ENCODE data around the gene IL26. TPM values are rescaled to one million over a fixed set of nuclear protein-coding genes. Genes with fewer than 3 reads are reported as not detected.

Gene IL26
- polyA plus RNA-seq, 3 donors = not detected

DNA sequence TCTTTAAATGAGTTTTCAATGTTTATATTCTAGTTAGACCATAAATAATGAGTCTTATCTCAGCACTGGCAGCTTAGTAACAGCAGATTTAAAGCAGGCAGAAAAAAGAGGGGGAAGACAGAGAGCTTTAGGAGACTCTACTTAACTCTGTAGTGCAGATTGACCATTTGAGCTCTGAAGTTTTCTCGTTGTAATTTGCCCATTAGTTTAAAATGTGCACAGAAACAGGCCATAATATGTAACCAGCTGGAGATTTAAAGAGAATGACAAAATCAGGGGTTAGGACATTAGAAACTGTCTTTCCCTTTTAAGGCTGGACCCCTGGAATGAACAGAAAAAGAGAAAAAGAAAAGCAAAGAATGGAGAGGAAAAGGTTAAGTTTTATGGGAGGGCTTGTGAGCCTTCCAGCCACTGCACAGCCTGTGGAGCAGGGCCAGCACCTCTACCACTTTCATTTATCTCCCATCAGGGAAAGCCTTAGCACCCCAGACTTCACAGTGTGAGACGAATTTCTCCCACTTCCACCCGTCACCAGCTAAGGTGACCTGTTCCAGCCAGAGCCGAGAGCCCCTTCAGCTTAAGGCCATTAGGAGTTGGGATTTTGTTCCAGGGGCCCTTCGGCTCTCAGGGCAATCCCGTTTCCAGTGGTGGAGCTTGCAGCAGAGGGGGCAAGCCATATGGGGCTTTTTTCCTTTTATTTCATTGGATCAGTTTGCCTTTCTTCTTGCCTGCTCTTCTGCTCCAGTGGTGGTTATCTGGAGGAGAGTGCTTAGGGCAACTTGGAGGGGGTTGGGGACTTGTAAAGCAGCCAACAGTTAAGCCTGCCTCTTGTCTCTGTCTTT, 19.8 kb upstream of the IL26 start:
- H3K27ac ChIP-seq (ENCODE audit: low read depth, low read length) = no peak overlapping the region
- WGBS, 3 donors = 21 to 48% (median 47%) methylated on average over 6 of the region's 6 CpGs

DNA sequence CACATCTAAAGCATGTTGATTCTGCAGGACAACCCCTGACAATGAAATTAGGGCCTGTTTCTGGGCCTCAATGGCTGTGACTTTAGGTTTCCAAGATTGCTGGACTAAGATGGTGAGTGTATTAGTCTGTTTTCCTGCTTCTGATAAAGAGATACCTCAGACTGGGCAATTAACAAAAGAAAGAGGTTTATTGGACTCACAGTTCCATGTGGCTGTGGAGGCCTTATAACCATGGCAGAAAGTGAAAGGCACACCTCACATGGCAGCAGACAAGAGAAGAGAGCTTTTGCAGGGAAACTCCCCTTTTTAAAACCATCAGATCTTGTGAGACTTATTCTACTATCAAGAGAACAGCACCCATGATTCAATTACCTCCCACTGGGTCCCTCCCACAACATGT, 17.2 kb upstream of the IL26 start:
- H3K27ac ChIP-seq (ENCODE audit: low read depth, low read length) = no peak overlapping the region

DNA sequence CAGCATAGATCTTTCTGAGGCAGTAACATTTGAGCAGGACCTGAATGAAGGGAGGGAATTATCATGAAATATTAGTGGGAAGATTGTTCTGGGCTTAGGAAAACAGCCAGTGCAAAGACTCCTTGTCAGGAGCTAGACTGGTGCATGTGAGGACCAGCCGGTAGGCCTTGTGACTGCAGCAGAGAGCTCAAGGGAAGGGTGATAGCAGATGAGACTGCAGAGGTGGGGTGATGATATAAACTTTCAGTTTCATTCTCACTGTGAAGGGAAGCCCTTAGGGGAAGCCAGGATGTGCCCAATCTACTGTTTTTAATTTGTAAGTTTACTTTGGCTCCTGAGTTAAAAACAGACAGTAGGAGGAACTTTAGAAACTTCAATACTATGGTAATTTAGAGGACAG, 15.4 kb upstream of the IL26 start:
- no peak overlapping the region for H3K27ac ChIP-seq (ENCODE audit: low read depth, low read length)

DNA sequence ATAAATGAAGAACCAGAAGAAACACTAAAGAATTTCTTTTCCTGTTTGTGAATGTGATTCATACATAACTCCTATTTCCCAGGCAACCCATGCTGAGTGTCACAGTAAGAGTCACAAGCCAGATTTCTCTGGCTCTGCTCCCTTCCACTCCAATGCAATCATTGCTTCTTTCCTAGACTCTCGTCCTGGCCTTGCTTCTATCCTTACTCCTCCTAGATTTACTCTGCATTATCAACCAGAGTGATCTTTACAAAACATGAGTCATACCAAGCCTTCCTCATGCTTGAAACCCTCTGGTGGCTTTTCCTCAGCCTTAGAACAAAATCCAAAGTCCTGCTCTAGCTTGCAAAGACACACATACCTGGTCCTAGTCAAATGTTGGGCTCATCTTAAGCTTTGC, 14.5 kb upstream of the IL26 start:
- WGBS, 3 donors = 32 to 52% (median 46%) methylated on average over 1 of the region's 1 CpG
- no peak overlapping the region for H3K27ac ChIP-seq (ENCODE audit: low read depth, low read length)

More for the DNA sequence above, 15.4 kb upstream of the IL26 start:
- WGBS, 3 donors = 11 to 62% (median 24%) methylated on average over 1 of the region's 1 CpG

DNA sequence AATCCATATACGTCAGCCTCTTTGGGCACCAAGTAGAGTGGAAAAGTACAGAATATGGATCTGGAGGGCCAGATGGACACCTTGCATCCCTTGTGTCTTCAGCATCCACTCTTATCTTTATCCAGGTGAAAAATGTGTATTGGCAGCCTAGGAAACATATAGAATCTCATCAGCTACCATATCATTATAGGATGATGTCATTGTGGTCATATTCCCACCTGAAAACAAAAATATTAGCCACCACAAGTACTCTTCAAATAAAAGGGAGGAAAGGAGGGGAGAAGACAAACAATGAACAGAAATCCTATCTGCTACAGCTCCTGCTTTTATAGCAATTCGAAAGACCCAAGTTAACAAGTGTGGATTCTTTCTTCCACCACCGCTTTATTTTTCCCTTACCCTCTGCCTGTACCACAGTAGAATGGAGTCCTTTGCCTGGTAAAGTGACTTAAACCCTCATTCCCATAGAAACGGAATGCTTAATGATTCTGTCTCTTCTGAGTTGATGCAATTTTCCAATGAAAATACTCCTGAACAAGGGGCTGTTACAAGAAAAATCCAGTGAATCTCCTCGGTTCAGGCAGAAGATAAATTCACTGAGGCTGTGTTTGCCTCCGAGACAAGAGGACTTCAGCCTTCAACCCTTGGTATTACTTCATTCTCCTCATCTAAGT, 13.8 kb upstream of the IL26 start:
- no peak overlapping the region for H3K27ac ChIP-seq (ENCODE audit: low read depth, low read length)
- 82 to 86% (median 84%) methylated on average over 6 of the region's 6 CpGs for WGBS, 3 donors

DNA sequence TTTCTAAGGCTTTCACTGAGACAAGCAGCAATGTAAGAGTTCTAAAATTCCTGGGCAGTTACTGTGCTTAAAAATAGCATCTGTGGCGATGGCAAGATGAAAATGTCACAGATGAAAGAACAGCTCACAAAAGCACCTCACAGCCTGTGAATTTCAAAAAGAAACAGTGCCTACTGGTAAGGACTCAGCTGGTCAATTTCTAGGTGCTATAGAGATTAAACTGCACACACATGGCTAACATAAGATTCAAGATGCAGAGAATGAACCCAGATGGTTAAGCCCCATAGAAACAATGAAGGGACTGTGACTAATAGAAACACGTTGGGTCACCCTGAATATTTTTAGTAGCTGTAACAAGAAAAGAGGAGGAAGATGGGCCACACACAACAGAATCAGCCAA, 12.0 kb upstream of the IL26 start:
- 58 to 67% (median 66%) methylated on average over 2 of the region's 2 CpGs for WGBS, 3 donors
- no peak overlapping the region for H3K27ac ChIP-seq (ENCODE audit: low read depth, low read length)

DNA sequence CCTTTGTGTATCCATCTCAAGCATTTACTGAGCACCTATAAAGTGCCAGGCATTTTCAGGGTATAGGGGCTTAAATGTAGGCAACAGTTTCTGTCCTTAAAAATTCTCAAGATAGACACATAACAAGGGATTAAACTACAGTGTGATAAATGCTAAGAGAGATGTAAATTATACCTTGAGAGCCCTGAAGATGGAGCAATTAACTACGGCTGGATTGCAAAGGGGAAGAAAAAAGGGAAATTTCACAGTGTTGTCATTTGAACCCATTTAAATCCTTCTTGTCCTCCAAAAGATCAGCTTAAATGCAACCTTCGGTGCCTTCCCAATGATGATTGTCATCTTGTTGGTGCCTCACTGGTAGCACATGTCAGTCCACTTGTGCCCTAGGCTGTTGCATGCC, 11.5 kb upstream of the IL26 start:
- 50 to 87% (median 59%) methylated on average over 2 of the region's 2 CpGs for WGBS, 3 donors
- H3K27ac ChIP-seq (ENCODE audit: low read depth, low read length) = no peak overlapping the region

DNA sequence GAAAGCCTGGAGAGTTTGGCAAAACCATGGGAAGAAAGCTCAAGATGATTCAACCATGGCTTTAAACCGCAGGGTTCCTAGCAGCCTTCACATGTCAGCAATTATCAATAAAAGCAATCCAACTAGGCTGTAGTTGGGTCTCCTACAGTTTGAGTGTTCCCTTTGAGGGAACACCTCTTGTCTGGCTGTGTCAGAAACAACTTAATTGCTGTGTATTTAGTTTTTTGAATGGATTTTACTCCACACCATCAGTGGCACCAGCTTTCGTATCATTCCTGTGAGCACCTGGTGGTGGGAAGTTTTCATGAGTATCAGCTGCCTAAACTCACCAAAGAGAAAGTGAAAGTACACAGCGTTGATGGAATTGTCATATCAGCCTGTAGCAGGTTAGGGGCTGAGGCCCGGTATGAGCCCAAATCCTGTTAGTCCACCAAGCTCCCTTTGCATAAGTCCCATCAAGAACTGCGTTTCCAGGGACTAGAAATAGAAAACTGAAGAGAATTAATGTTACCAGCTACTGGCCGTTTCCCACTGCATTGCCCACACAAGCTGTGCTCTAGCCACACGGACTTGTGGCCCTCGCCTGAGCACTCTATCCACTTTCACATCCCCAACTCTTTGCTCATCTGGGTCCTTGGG, 10.9 kb upstream of the IL26 start:
- no peak overlapping the region for H3K27ac ChIP-seq (ENCODE audit: low read depth, low read length)
- 29 to 49% (median 47%) methylated on average over 8 of the region's 8 CpGs for WGBS, 3 donors

DNA sequence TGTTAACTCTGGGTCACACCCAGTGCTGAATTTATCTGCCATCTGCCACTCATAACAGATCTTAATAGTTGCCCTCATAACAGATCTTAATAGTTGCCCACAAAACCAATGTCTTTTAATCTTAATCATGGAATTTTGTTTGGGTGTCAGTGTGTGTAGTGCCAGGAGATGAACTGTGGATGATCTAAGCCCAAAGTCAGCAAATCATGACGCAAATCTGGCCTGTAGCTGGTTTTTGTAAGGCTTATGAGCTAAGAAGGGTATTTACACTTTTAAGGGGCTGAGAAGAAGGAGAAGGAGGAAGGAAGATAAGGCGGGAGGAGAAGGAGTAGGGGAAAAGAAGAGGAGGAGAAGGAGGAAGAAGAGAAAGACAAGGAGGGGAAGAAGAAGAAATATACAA, 10.0 kb upstream of the IL26 start:
- WGBS, 3 donors = 73 to 93% (median 80%) methylated on average over 2 of the region's 2 CpGs

DNA sequence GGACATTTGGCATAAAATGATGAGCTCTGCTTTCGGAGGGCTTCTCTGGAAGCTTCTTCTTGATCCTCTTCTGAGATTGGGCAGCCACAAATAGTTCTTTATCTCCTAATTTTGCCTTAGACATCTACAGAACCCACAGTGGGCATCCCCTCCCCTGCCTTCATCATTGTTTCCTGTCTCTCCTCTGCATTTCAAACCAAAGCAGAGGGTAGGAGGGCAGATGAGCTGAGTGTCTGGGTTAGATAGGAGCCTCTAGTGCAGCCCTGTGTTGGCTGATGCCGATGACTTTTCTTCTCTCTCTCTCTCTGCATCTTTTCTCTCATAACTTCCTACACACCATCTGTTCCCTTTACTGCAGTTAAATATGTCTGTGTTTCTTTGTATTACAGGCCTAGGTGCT, 8.5 kb upstream of the IL26 start:
- no peak overlapping the region for H3K27ac ChIP-seq (ENCODE audit: low read depth, low read length)
- 88 to 94% (median 92%) methylated on average over 2 of the region's 2 CpGs for WGBS, 3 donors

More for the DNA sequence above, 10.0 kb upstream of the IL26 start:
- H3K27ac ChIP-seq (ENCODE audit: low read depth, low read length) = no peak overlapping the region

DNA sequence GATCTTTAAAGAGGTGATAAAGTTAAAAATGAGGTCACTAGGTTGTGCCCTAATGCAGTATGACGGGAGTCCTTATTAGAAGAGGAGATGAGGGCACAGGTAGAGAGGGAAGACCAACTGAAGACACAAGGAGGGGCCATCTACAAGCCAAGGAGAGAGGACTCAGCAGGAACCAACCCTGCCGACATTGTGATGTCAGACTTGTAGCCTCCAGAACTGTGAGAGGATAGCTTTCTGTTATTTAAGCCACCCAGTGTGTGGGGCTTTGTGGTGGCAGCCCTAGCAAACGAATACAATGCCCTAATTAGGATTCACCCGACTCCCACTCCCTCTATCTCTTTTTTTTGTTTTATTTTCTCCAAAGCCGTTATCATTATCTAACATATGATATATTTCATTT, 7.9 kb upstream of the IL26 start:
- H3K27ac ChIP-seq (ENCODE audit: low read depth, low read length) = no peak overlapping the region
- WGBS, 3 donors = 78 to 91% (median 83%) methylated on average over 5 of the region's 5 CpGs

DNA sequence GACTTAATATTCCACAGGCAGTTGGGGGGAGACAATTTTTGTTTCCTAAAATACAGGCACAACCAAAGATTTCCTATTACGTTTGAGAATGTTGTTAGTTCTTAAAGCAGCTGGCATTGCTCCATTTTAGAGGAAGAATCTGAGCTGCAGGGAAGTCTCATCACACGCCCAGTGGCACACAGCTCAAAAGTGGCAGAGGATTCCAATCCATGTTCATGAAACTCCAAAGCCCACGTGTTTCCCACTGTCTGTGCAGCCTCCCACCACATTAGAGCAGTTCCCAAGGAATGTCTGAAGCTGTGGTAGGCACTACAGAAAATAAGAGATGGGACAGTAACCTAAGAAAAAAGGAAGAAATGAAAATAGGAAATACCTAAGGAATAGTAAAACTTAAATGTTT, 6.1 kb upstream of the IL26 start:
- H3K27ac ChIP-seq (ENCODE audit: low read depth, low read length) = no peak overlapping the region

DNA sequence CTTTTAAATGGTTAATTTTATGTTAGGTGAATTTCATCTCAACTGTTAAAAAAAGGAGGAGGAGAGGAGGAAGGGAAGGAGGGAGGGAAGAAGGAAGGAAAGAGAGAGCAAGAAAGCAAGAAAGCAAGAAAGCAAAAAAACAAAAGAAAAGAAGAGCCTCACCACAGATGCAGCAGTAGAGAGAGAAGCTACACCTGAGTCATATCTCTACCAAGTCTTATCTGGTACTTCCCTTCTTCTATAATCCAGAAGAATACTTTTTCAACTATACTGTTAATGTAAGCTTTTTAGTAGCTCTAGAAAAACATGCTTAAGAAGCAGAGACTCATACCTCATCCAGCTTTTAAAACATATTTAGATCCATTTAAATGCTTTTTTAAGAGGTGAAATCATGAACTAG, 5.6 kb upstream of the IL26 start:
- no peak overlapping the region for H3K27ac ChIP-seq (ENCODE audit: low read depth, low read length)

More for the DNA sequence above, 6.1 kb upstream of the IL26 start:
- WGBS, 3 donors = 38 to 62% (median 49%) methylated on average over 3 of the region's 3 CpGs

DNA sequence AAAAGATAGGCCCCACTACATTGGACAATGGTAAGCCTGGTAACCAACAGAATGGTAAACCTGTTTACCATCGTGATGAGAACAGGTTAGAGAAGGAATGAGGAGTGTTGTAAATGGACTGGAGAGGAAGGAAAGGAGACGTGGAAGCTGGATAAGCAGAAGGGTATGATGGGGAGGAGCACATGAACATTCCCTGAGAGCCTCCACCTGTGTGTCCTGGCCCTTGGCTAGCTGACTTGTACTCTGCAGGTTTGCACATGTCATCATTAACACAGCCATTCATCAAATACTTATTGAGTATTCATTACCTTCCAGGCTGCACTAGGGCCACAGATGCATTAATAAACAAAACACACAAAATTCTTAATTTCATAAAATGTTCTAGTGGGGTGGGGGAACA, 4.3 kb upstream of the IL26 start:
- 69 to 79% (median 71%) methylated on average over 2 of the region's 2 CpGs for WGBS, 3 donors
- no peak overlapping the region for H3K27ac ChIP-seq (ENCODE audit: low read depth, low read length)

DNA sequence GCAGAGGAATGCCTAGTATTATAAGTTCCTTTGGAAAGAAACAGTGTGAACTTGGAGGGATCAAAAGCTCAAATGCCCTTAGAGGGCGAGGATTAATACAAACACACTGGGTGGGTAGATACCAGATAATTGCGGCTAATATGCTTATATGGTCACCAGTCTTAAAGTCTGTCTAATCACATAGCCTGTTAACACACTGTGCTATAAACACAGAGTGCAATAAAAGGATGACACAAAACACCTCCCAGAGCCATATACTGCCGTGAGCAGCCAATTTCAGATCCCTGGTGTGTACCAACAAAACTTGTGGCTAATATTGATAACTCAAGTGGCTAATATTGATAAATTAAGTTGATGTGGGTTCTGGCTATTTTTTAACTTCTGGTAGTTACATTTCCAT, 1.7 kb upstream of the IL26 start:
- 59 to 85% (median 80%) methylated on average over 3 of the region's 3 CpGs for WGBS, 3 donors
- no peak overlapping the region for H3K27ac ChIP-seq (ENCODE audit: low read depth, low read length)

DNA sequence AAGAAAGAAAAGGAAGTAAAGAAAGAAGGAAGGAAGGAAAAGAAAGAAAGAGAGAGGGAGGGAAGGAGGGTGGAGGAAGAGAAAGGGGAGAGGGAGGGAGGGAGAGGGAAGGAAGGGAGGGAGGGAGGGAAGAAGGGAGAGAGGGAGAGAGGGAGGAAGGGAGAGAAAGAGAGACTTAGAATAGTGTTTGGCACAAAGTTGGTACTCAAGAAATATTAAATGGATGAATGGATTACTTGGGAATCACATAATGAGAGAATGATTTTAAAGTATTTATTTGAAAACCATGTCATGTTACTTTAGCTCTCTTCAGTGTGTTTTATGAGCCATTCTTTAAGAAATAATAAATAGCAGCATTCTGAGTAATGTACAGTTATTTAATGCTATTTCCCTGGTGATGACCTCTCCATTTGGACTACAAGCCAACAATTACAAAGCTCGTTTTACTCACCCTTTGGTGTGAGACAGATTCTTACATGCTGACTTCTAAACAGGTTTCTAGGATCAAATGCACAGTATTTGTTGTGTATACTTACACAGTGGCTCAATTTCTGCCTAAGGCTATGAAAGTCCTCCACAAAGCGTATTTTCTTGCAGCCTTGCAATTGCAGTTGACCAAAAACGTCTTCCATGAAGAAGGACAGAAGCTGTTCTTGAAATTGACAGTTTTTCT, 861 bp downstream of the IL26 start:
- WGBS, 3 donors = 69 to 79% (median 78%) methylated on average over 3 of the region's 3 CpGs
- H3K27ac ChIP-seq (ENCODE audit: low read depth, low read length) = no peak overlapping the region

DNA sequence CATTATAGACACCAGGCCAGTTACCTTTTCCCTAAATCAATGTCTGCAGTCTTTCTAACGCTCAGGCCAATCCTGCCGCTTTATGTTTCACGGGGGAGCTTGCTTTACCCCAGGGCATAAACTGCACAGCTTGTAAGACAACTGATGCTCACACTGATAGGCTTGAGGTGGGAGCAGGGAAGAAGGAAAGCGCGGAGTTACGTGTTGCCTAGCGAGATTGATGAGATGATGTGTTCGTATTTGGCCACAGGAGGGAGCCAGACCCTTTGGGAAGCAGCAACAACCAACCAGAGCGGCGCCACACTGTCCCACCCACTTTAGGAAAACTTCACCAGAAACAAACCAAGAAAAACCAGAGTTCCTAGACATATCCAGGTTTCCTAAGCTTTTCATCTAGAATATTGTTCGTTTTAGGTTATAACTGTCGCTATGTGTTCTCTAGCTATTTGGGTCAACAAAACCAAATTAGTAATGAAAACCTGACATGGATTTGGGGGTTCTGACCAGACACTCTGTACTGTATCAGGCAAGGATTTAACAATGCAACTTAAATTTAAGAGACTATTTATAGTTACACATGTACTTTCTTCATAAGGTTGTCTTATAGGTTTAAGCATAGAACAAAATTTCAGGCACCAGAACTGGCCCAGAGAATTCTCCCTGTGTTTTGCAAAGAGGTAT, 2.4 kb downstream of the IL26 start:
- WGBS, 3 donors = 3 to 5% (median 4%) methylated on average over 12 of the region's 12 CpGs
- no peak overlapping the region for H3K27ac ChIP-seq (ENCODE audit: low read depth, low read length)

DNA sequence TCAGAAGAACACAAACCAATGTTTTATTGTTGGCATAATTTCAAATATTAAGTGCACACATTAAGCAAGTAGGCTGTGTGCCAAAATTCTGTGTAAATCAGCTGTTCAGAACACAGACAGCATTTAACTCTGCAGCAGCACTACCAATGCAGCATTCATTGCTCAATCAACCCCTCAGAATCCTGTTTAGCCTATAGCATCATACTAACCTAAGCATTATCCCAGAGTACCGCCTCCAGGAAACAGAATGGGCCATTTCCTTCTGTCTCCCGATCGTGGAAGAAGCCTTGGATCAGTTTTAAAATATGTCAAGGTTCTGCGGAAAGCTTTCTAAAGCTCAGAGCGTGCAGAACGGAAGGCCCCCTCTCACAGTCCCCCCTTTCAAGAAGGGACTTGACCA, 3.3 kb downstream of the IL26 start:
- 39 to 42% (median 40%) methylated on average over 6 of the region's 6 CpGs for WGBS, 3 donors
- H3K27ac ChIP-seq (ENCODE audit: low read depth, low read length) = no peak overlapping the region

DNA sequence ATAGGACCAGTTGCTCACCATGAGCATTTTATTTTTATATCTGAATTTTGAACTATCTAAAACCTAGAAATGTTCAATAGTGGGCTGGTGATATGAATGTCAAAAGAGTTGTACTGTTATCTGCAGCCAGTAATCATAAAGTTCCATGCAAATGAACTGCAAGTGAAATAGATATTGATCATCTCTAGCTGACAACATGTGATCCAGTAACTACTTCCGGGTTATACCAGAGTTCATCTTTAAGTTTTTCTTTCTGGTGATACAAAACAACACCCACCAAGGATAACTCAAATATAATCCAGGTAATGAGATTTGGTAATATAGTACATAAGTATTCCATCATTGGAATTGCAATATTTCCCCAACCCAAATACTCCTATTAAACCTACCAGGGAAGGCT, 4.1 kb downstream of the IL26 start:
- H3K27ac ChIP-seq (ENCODE audit: low read depth, low read length) = no peak overlapping the region
- WGBS, 3 donors = 74 to 88% (median 85%) methylated on average over 1 of the region's 1 CpG

Measured in adipose tissue (tissue), 3 donors.